H54 (cell line): ENCODE measurements around the gene SNX4.

Source experiments
- DNase-seq: peaks from one replicate; pipeline ENCODE4 v3.0.0; 2011; ENCODE audit warnings: low spot score, mixed read lengths; ENCODE audit not compliant: insufficient read length
- FAIRE-seq: peaks from 3 replicates; lab custom pipeline; 2011; peaks lifted over from hg19 to GRCh38; lab: Jason Lieb, UNC
- POLR2A ChIP-seq: IDR thresholded peaks from 2 replicates; pipeline ENCODE4 v1.6.1; 2011; ENCODE audit warnings: low read depth, mild to moderate bottlenecking, low read length

The SNX4 gene

GRCh38 chr3:125403789-125404188 lies 116.2 kb downstream of the SNX4 start:
- no peak for FAIRE-seq
- no peak for TF ChIP-seq POLR2A
- DNase-seq, result peak; percentile 37

GRCh38 chr3:125402639-125403038 lies 117.4 kb downstream of the SNX4 start:
- no peak for TF ChIP-seq POLR2A
- DNase-seq, result no peak
- no peak for FAIRE-seq

- FAIRE-seq, result no peak
- TF ChIP-seq POLR2A, result no peak
- peak; percentile 42 for DNase-seq
Measured at GRCh38 chr3:125401402-125401801, 118.6 kb downstream of the SNX4 start.

DNA sequence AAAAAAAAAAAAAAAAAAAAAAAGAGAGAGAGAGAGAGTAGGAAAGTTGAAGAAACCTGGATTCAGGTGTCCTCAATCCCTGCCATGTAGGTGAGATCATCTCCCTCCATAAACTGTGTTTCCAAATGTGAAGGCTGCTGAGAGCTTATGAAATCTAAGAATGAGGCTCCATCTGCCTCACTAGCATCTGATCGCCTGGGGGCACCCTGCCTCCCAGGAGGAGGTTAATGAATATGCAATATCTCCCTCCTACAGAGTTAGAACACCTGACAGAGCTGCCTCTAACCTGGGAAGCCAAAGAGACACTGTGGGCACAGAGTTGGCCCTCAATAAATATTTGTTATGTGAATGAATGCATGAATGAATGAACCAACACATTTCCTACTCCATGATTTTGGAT lies 121.0 kb downstream of the SNX4 start:
- no peak for DNase-seq
- FAIRE-seq, result no peak
- no peak for TF ChIP-seq POLR2A
